Articular chondrocyte of knee joint (primary cell): ENCODE data around the gene PARP11. TPM values are rescaled to one million over a fixed set of nuclear protein-coding genes. Genes with fewer than 3 reads are reported as not detected.

Experiments
- total RNA-seq: library from RNA; depleted of rRNA; stranded (reverse); fragments of >200 nt; gene quantifications from 2 replicates; pipeline ENCODE4 v1.2.3, GENCODE V29; 2012

Gene PARP11
- total RNA-seq: 8.6 and 10.7 TPM in 2 replicates

GRCh38 chr12:3872800-3873636 lies at the start of gene PARP11:
TSS of gene PARP11 (minus strand) at chr12:3873399. CDS start at chr12:3873229, 170 bp downstream.

Other genes starting within 250 kb of the PARP11 start
- gene CRACR2A, start 120.3 kb downstream of the PARP11 start, total RNA-seq: 3.6 and 4.3 TPM in 2 replicates